CD4-positive, alpha-beta T cell treated with Interleukin-6 at 100 ng/mL for 8 hours (primary cell): ENCODE measurements around the gene ARPC2.

Source experiments
- DNase-seq: peaks from one replicate; pipeline ENCODE4 v3.0.0-alpha.2; 2020; ENCODE audit warnings: mixed read lengths, low spot score

Gene ARPC2

DNA sequence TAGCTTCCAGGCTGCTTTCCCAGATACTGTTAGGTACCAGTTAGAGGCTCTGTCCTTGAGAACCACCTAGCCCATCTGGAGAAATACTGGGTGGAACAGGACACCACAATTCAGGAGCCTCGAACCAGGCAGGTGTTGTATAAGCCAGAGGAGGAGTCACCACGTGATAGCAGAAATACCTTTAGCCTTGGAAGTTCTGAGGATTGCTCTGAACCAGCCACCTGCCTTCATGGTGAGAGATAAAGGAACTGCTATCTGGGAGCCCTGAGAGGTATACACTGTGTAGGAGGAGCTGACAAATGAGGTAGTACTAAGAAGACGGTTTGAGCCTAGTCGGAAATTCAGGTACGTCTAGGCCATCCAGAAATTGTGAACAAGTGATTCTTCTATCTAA is 36.2 kb downstream of the ARPC2 start:
- no peak for DNase-seq

DNA sequence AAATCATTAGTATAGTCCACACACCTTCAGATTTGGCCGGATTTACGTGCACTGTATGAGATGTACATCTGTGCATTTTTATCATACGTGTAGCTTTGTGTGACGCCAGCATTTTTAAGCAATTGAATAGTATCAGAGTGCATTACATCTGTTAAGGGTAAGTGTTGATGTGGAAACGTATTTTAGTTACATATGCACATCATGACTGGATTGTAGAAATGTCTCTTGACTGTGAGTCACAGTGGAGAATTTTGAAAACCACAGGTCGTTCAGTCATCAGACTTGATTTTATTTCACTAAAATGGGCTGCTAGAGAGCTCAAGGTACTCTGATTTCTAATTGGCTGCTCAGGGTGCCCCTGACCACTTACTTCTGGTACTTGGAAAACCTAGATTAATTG is 38.5 kb downstream of the ARPC2 start:
- no peak for DNase-seq

DNA sequence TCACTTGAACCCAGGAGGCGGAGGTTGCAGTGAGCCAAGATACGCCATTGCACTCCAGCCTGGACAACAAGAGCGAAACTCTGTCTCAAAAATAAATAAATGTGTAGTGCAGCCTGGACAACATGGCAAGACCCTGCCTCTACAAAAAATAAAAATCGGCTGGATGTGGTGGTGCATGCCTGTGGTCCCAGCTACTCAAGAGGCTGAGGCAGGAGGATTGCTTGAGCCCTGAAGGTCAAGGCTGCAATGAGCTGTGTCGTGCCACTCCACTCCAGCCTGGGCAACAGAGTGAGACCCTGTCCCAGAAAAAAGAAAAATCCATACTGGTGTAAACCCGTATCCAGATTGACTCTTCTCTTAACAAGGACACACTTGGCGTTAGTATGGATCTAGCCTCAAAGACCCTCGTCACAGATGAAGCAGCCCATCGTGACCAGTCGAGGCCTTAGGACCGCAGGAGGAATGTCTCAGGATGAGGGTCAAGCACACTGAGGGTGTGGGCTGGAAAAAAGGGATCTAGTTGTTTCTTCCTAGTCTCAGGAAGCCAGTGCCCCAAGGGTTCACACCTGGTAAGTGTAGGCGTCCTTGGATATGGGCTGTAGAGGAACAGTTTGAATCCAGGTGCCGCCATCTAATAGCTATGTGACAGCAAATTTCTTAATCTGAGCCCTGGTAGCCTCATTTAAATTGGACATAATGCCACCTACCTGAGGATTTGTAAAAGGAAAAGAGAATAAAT is 39.8 kb downstream of the ARPC2 start:
- no peak for DNase-seq

DNA sequence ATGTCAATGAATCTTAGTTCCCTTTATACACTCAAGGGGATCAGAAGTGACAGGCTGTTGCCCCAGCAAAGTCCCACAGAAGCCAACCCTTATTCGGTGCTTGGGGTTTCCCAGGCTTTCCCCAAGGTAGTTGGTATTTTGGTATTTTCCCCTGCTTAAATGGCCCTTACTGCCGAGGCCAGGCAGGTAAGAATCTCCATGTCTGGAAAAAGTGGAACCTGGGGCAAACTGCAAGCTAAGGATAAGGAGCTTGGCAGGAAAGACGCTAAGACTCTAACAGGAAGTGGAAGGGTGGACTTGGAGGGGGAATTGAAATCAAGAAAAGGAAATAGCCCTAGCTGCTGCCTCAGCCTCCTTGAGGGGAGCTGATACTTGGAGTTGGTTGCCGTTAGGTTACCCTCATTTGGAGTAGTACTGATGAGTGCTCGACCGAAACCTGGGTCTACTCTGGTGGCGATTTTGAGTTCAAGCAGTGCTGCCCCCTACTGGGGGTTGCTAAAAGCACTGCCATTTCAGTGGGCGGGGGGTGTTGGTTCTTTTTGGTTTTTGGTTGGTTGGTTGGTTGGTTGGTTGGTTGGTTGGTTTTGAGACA is 40.5 kb downstream of the ARPC2 start:
- DNase-seq = peak; percentile 56

DNA sequence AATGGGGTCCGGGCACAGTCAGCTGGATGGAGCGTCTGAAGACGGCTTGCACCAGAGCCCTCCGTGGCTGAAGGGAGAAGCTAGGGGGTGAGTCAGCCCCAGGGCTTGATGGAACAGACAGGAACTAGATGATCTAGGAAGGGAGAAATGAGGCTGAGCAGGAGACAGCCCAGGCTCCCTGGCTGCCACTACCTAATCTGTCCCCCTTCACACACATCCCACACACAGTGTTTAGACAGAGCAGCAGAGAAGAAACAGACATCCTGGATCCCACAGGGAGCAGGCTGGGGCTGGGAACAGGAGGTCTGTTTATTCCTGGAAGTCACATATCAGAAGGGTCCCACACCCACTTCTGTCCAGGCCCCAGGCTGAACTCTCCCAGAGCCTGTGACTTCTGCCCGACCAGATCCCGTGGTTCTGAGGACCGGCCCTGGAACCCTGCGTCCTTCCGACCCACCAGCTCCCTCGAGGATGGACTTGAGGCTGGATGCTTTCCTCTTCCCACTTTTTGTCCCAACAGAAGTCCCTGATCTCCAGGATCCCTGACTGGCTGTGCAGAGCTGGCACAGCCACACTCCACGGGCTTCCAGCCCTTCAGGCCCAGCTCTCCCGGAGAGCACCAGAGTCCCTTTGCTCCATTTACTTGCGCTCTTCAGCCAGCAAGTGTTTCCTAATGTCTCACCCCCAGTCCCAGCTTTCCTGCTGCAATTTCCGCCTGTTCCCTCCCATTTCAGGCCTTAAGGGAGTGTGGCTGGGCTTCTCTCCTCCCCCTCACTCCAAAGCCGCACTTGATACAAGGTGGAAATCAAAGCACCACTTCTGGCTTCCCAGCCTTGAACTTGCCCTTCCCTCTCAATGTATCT is 42.3 kb downstream of the ARPC2 start:
- no peak for DNase-seq

DNA sequence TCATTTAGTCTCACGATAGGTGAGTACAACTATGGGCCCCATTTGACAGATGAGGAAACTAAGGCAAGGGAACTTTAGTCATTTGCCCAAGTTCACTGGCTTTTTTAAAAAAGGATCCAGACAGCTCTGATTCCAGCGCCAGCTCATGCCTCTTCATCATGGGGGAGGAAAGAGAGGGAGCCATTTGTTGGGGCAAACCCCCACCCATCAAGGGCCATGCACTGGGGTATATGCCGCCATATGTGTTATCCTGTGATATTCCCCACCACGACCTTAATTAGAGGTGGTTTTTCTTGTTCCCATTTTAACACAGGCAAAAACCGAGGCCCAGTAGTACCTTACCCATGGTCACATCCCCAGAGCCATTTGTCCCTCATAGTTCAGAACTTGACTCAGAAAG is 43.2 kb downstream of the ARPC2 start:
- DNase-seq = no peak

DNA sequence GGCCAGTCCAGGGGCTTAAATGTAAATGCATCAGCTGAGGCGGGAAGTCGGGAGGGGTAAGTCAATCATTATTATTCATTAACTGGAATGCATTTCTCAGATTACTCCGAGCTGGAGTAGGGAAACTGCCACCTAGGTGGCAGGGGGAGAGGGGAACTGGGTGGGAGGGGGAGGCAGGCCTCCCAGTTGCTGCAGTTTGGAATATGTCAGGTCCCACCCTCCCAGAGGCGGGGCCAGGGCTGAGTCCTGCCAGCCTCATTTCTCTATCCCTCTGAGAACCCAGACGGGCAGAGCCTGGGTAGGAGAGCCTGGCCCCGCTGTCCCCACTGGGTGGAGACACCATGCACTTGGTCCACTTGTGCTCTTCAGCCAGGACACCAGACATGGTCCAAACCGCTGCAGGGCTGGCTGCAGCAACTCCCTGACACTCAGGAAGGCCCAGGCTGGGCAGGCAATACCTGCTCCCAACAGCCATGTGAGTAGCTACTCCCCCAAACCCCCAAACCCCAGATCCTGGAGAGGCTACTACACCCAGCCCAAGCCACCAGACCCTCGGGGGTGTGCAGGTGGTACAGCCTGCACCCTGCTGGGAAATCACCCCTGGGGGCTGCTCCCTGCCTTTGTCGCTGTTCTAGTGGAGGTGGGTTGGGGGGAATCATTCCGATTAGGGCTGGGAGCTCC is 43.9 kb downstream of the ARPC2 start, which contains the start of gene GPBAR1:
Gene GPBAR1 (plus strand): TSS at position 274 of the 681 bp plus-strand sequence. CDS start 1,710 bp downstream, outside the sequence.
- DNase-seq = no peak

DNA sequence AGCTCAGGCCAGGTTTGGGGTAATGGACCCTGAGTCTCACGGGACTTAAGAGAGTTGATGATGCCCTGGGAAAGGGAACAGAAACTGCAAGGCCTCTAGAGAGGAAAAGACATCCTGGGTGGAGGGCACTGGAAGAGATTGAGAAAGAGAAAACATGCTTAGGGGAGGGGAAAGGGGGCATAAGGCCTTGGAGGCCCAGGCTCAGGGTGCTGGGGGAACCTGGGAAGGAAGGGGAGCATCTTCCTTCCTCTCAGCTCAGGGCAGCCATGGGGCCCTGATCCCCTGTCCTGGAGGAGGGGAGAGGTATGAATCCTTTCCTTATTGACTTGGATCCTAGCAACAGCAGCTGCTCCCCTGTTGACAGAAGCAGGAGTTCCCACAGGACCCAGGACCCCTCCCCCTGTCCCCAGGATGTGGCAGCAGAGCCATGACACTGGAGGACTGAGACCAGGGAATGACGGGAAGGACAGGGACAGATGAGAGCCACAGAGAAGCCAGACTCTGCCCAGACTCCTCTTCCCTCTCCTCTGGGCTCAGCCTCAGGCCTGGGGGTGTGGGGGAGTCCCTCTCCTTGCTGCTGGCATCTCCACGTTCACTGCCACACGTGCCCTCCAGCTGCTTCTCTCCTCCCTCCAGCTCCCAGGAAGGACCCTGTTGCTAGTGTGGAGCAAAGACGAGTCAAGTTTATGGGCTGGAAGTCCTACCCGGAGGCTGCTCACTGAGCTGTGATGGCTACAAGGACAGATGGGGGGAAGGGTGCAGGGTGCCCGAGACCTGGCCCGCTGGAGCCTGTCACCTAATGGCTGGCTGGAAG is 44.6 kb downstream of the ARPC2 start:
- DNase-seq = no peak

DNA sequence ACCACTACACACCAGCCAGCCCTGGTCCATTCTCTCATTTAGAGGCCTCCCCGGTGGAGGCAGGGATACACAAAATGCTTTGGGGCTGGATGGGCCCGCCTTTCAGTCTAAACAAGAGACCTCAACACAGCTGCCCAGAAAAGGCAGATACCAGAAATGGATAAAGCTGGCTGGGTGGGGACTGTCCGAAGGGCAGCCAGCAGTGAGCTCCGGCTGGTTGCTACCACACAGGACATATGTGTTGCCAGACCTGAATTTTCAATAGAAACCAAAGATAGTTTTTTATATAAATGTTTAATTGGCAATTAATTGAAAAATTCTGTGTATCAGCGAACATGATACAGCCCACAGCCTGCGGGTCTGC is 45.2 kb downstream of the ARPC2 start:
- no peak for DNase-seq

DNA sequence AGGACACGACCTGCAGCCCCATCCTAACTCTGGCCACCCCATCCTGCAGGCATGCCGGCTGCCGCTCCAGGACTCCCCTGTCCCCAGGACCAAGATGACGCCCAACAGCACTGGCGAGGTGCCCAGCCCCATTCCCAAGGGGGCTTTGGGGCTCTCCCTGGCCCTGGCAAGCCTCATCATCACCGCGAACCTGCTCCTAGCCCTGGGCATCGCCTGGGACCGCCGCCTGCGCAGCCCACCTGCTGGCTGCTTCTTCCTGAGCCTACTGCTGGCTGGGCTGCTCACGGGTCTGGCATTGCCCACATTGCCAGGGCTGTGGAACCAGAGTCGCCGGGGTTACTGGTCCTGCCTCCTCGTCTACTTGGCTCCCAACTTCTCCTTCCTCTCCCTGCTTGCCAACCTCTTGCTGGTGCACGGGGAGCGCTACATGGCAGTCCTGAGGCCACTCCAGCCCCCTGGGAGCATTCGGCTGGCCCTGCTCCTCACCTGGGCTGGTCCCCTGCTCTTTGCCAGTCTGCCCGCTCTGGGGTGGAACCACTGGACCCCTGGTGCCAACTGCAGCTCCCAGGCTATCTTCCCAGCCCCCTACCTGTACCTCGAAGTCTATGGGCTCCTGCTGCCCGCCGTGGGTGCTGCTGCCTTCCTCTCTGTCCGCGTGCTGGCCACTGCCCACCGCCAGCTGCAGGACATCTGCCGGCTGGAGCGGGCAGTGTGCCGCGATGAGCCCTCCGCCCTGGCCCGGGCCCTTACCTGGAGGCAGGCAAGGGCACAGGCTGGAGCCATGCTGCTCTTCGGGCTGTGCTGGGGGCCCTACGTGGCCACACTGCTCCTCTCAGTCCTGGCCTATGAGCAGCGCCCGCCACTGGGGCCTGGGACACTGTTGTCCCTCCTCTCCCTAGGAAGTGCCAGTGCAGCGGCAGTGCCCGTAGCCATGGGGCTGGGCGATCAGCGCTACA is 45.9 kb downstream of the ARPC2 start:
- DNase-seq = no peak

DNA sequence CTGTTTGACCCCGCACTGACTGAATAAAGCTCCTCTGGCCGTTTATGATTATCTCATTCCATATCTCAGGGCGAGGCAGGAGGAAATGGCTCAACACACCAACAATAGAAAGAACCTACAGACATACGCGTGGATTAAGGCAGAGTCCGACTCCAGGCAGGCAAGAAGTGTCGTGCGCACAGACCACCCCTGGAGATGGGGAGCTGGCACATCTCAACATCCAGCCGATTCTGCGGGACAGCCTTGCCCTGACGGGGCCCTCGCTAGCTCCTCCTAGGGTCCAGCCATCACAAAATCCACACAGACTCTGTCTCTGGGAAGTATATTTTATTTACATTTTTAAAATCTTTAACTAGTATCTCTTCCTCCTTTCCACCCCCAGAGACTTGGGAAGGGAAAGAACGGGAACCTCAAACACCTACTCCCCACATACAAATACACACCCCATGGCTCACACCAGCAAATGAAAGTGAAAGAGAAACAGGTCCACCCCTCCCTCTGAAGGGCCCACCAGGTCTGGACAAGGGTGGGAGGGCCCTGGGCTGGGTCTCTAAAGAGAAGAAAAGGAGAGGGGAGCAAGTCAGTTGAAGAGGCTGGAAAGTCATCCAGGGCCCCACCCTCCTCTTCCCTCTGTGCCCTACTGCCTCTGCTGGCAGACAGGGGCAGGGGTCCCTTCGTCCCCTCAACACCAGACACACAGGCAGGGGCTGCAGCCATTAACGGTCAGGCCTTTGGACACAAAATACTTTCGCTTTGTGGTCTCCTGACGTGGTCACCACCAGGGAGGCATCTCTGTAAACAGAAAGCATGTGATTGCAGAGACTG is 47.0 kb downstream of the ARPC2 start:
- DNase-seq = no peak

DNA sequence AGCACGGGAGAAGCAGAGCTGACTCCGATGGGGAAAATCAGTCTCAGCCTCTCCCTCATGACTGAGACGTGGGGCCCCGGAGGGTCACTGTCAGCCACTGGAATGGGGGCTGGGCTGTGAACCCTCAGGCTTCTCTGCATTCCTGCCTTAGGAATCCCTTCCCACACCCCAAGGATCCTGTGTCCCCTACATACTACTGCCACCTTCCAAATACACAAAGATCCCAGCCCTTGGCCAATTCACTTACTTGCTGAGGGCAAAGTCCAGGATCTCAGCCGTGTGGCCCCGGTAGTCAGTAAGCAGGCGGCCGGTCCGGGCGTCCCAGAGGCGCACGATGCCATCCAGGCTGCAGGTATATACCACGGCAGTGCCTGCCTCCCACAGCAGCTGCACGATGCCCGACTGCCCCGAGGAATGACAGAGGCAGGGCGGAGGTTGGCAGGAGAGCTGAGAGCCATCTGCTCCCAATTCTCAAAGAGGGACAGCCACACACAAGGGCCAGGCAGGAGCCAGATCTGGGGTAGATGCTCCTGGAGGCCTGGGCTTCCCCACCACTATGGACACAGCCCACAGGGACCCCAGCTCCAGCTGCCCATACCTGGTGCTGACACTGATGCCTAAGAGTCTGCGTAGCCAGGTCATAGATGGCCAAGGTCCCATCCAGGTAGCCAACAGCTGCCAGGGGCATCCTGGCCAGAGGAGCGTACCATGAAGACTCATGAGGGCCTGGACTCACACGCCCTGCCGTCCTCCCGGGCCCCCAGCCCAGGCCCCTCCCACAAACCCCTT is 48.0 kb downstream of the ARPC2 start:
- DNase-seq = no peak

DNA sequence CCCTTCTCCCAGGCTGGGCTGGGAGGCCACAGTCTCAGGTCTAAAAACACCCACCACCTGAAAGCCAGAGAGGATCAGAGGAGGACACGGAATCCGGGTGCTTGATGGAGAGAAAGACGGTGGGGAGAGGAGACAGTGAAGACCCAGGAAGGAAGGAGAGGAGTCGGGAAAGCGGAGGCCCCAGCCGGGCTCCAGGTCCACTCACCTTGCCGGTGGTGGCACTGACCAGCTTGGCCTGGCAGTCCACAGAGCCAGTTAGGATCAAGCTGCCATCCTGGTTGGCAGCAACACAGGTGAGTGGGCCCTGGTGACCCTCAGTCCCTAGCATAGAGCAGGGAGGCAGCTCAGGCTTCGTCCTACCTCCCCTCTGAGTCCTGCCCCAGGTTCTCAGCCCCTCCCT is 48.6 kb downstream of the ARPC2 start:
- DNase-seq = no peak

DNA sequence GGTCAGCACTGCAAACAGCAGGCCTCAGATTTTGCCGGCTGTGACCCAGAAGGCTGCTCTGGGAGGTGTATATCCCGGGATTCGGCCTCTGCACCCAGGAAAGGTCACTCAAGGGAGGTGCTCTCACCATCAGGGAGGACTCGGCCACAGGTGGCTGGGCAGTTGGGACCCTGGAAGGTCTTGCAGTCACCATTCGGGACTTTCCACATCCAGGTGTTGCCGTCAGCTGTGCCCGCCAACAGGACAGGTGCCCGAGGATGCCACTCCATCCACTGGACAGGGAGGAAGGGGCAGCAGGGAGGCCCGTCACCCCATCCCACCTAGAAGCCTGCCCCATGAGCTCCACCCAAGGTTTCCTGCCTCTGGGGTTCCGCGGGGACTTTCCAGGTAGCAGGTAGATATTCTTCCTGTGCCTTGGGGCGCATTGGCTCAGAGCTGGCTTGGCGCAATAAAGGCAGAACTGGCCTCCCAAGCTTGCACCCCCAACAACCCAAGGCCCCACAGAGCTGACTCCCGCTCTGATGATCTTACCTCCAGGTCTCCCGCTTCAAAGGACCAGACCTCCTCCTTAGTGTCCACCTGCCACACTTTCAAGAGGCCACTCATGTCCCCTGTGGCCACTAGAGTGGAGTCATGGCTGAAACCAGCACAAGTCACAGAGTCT is 49.5 kb downstream of the ARPC2 start:
- no peak for DNase-seq

DNA sequence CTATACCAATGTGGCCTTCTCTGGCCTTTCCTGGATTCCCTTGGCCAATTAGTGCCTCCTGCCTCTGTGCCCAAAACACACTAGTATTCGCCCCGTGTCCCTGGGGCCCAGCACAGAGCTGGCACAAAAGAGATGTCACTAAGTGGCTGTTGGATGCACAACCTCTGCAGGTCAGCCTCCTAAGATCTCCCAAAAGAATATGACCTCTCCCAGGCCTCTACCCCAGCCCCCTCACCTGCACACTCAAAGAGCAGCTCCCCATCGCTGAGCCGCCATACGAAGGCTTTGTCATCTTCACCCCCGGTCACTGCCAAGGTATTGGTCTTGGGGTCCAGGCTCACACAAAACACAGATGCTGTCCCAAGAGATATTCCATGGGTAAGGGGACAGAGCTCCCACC is 50.3 kb downstream of the ARPC2 start:
- no peak for DNase-seq

DNA sequence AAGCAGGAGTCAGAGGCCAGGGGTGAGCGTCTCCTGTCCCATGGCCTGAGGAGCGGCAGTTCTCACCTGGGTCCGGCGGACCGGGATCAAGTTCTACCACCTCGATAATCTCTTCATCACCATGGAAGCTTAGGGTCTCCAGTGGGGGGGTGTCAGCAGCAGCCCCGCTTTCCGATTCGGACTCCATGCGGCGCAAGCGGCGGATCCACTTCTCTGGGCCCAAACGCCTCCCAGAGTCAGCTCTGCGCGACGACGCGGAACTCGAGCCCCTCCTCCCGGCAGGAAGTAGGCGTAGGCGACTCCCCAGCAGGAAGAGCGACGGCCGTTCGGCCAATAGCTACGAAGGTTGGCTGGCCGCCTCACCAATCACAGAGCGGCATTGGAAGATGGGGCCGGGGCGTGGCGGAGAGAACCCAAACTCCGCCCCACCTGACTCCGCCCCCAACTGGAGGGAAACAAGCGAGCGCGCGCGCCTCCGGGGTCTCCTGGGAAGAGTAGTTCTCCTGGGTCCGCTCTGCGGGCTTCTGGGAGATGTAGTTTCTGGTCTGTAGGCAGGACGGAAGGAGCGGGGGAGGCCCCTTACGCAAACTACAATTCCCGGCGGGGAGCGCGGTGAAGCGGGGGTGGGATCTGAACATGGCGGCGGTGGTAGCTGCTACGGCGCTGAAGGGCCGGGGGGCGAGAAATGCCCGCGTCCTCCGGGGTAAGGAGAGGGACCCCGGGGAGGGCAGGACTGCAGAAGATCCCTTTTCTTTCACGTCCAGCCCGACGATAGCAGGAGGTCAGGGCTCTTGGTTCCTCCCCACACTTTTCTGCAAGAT is 53.1 kb downstream of the ARPC2 start, which contains the start of the genes AAMP and PNKD:
Gene AAMP (minus strand): TSS at position 238 of the 821 bp plus-strand sequence. CDS start 51 bp downstream, at position 187.
Gene PNKD (plus strand): TSS at position 620 of the 821 bp plus-strand sequence. CDS start 17 bp downstream, at position 637.
- peak; percentile 100 for DNase-seq
